HG02798 (cell line): ENCODE data around the gene CC2D2A.
A peak's percentile ranks its signal among the peaks of the same experiment; 100 is the strongest.

ENCODE experiments used
- ATAC-seq: cut with Tn5 transposase; IDR thresholded peaks from one replicate; pipeline ENCODE4 v1.9.1; 2021; ENCODE audit warnings: mild to moderate bottlenecking; ENCODE audit not compliant: unreplicated experiment, poor library complexity

CC2D2A gene

DNA sequence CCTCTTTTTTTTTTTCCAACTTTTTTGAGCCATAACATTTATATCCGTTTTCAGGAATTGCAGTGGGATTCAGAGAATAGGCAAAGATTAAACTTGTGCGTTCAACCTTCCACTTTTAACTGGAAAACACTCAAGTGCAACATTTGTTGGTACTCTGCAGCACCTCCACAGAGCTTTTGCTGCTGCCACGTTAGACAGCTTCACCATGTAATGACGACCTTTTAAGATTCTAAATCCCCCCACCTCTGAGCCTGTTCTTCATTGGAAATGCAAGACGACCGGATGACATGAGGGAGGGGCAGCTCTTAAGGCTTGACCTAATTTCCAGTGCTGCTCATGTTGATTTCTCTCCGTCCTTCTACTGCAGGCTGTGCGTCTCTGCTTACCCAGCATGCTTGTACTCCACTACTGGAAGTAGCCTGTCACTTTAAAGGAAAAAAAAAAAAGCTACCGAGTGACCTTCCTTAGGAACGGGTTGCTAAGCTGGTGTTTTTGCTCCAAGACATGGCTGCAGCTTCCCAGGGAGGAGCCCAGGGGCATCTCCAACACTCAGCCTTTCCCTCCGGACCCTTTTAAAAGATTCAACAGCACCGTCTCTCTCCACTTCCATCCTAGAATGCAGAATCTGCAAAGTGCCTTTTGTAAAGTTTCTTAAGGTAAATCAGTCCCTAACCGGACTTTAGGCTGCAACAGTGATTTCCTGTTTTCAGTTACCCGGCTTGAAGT, at the start of gene CC2D2A:
Gene CC2D2A (plus strand): TSS at position 481 of the 726 bp plus-strand sequence. CDS start 6,051 bp downstream, outside the sequence.
- ATAC-seq: no peak

DNA sequence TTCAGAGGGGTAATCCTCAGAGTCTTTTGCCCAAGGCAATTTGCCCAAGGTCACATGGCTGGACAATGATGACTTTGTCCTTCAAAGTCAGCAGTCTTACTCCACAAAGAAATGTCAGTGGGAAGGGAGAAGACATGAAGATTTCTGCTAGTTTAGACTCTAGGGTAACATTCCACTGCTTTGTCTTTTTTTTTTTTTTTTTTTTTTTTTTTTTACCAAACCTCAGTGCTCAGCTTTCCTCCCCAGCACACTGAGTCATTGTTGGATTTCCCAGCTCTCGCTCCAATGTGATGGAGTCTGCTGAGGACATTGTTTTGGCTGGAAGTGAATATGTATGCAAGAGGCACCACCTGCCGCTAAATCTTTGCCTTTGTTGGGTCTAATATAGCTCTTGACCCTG, 49.0 kb upstream of the CC2D2A start:
- no peak for ATAC-seq

DNA sequence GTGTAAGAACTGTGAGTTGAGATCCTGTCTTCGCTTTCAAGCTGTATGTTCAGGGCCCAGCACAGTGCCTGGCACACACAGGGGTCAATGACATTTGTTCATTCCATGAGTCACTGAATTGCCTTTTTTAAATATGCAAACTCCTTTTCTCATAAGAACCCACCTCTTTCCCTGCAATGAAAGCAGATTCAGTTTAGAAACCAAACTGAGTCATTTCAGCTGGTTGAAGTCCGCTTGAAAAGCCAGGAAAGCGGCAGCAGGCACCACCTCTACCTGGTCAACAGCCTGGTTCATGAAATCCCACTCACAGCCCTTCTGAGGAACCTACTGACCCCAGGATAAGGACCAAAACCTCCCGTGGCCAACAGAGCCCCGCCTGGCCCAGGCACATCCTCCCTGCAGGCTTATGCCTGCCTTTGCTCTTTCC, 46.4 kb upstream of the CC2D2A start:
- no peak for ATAC-seq

DNA sequence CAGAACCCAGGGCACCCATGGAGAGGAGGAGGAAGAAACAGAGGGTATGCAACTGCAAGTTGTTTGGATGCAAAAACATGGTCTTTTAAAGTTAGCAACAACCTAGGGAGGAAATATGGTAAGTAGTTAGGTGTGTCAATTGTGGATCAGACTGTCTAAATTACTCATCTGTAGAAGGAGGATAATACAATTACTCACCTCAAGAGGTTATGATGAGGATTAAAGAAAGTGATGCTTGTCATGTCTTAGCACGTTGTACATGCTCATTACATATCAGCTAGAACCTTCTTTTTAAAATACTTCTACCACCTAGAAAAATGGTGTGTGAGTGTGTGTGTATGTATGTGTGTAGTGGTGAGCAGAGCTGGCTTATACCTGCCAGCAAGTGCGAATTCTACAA, 44.2 kb upstream of the CC2D2A start:
- no peak for ATAC-seq

DNA sequence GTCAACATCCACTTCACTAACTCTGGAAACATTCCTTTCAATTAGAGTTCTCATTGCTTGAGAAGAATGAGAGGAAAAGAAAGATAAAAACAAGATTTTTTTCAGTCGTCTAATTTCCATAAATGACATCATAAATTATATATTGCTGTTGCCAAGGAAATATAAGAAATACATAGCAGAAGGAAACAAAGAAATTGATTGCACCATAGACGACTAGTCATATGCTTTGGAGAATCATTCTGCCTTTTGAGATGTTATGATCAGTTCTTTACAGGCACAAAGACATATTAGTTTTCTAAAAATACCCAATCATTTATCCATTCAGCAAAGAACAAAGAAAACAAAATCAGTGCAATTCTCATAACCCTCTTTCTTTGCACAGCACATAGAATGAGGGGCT, 42.5 kb upstream of the CC2D2A start:
- ATAC-seq: no peak

DNA sequence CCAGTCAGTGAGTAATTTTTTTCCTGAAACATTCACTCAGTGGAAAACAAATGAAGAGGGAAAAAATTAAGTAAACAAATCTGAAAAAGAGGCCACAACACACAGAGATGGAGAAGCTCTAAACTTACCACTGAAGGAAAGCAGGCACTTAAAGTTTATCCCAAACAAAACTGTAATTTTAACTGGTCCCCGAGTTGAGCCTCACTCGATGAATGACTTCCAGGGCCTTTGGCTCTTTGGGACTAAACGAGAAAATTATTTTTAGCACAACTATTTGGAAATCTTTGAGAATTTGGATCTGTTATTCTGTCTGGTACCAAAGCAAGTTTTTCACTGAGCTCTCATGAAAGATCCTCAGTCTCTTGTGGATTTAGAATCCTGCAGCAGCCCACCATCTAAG, 42.0 kb upstream of the CC2D2A start, which contains the start of gene C1QTNF7:
Gene C1QTNF7 (plus strand): TSS at position 333 of the 400 bp plus-strand sequence. CDS start 7,711 bp downstream, outside the sequence.
- ATAC-seq: no peak

DNA sequence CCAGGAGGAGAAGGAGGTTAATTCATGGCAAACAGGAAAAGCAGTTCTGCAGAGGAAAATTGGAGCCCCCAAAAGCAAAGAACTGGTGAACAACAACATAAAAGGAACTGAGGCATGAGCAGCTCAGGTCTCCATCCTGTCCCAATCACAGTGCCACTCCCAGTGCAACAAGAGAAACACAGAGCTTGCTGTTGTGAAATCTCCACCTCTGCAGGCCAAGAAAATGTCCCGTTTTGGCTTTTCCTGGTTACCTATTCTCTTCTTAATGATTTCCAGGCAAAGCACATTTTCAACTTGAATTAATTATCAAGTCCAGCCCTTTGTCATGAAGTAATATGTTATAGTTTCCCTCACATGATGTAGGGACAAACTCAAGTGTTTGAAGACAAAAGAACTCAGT, 41.1 kb upstream of the CC2D2A start:
- no peak for ATAC-seq

DNA sequence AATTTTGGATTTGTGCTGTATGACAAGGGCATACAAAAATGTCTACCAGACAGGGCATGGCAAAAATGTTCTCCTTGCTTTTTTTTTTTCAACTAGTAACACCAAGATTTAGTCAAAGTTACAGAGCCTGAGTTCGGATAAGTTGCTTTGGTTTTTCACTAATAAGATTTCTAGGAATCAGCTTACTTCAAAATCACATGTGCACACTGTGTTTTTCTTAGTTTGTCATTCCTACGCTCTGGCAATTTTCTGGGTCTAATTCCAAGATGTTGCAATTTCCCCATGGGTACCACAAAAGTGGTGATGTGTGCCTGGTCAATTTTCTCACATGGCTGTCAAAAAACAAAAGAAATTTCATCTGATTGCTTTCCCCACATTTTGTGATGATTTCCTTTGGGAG, 35.6 kb upstream of the CC2D2A start:
- no peak for ATAC-seq

DNA sequence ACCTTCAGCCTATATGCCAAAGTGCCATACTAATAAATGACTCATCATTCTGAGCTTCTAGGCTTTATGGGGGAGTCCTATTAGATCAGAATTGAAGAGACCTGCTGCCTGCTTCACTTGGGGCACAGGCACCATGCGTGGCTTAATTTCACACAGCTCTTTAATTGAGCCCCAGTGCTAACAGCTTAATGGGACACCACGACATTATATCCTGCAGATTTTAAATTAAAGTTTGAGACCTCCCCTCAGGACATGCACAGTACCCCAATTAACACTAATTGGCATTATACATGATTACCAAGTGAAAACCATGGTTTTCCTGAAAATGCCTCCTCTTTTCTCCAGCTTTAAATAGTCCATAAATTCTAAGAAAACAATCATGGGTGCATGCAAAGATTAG, 35.0 kb upstream of the CC2D2A start:
- ATAC-seq: no peak

DNA sequence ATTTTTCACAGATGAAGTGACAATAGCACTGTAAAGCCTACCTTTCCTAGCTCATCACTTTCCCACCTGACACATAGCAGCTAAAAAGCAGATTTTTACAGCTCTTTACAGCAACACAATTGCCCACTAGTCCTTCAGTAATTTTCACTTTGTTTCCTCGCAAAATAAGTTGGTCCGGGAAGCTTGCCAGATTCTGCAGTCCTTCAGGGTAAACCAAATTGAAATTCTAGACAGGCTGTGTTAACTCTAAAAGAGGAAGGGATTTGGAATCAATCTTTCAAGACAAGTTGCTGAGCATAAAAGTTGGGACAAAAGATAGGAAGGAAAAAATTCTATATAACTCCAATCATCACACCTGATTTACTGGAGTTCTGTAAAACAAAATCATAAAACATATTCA, 33.2 kb upstream of the CC2D2A start:
- ATAC-seq: no peak

DNA sequence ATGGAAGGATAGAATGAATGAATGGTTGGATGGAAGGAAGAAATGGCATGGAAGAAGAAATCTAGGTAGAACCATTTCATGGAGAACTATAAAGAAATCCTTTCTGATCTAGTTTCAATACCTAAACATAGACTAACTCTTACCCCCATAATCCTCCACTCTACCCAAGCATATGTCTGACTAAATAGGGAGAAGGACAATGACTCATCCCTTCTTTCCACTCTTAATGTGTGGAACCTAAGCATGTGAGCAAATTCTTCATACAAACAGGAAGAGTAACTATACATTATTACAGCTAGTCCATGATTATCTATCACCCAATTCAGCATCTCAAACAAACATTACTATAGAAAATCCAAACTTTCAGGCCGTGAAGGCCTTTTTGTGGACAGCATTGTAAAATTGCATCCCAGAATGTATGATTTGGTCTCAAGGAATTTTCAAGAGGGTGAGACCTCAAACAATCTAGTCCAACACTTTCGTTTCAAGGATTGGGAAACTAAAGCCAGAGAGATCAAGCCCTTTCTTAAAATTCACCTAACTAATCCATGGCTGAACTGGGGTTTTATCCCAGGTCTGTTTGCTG, 30.6 kb upstream of the CC2D2A start:
- ATAC-seq: no peak

DNA sequence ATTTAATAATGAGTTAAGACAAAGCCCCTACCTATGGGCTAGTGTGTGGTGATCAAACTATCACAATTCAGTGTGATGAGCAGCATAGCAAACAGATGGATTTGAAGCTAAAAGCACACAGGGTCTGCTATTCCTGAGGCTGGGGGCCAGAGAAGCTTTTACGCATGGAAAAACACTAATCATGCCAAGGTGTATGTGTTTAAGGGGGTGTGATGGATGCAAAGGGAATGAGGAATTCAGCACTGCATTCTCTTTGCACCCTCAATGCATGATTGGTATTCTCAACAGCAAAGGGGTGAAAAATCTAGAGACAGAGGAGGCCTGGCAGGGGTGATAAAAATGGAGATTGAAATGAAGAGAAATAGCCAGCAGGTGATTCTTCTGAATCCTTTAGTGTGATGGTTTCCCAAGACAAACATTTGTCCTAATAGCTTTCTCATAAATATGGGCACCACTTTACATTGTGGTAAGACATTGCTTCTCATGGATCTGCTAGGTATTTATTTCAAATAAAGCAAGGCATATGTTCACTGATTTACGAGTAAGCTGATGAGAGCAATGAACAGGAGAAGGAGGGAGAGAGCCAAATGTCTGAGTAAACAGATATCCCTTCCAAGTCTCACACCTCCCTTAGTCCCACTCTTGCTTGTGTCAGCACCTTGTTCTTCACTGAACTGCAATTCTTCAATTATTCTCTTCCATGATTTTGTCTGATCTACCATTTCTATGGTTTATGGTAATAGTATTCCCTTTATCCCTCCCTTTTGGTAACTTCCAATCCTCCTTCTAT, 26.1 kb upstream of the CC2D2A start:
- no peak for ATAC-seq

DNA sequence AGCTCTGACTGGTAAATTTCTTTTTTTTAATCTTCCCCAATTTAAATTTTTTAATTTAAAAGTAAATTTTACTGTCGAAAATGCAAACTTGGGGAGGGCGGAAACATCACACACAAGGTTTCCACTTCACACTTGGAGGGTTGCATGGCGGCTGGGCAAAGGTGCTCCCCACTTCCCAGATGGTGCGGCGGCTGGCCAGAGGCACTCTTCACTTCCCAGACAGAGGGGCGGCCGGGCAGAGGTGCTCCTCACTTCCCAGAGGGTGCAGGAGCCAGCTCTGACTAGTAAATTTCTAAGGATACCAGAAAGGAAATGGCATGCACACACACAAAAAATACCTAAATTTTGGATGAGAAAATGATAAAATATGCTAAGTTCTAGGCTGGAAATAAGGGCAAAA, 25.4 kb upstream of the CC2D2A start:
- ATAC-seq: no peak

DNA sequence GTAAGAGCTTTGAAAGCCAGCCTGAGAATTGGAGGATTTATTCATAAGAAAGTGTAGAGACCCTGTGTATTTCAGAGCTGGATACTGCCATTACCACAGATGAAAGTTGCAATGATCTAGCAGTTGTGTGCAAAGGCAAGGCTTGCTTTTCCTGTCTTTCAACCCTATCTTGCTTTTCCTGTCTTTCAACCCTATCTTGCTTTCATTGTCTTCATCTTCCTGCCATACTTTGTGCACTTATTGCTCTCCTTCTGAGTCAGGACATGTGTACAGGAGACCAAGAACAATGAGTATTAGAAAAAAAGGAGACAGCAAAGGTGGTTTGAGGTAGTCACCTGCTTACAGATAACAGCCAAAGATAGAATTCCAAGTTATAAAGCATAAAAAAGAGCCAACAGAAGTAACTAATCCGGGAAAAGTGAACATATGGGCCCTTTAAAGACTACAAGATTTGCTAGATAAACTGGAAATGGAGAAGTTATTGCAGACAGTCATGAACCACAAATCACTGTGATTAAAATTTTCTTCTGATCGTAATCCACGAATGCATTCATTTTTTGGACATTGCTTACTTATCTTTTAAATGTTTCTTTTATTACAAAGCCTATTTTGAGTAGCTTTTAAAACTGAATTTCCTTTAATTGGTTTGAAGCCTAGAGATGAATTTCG, 24.7 kb upstream of the CC2D2A start:
- no peak for ATAC-seq

DNA sequence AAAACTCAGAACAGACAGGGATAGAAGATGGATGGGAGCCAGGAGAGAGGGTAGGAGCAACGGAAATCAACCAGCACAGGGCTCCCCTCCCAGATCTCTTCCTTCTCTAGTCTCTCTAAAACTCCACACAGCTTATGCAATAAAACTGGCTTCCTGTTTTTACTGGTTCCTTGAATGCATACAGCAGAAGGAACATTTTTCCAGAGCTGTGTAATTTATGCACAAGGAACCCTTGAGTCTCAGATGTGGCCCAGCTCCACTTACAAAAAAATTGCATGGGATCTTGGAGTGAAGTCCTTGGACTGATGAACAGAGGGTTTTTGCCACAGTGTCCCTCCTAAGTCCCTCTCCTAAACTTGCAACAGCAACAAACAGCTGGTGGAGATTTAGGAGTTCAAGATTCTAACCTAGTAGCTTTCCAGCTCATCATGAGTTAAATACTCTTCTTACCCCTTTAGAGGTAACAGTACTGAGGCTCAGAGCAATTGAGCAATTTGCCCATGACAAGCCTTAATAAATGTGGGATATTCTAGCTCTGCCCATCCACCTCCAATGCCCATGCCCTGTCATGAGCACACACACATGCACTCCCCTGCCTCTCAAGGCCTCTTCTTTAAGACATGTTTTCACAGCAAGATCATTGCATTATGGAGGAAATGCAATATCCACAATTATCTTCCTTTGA, 18.4 kb upstream of the CC2D2A start:
- ATAC-seq: no peak

DNA sequence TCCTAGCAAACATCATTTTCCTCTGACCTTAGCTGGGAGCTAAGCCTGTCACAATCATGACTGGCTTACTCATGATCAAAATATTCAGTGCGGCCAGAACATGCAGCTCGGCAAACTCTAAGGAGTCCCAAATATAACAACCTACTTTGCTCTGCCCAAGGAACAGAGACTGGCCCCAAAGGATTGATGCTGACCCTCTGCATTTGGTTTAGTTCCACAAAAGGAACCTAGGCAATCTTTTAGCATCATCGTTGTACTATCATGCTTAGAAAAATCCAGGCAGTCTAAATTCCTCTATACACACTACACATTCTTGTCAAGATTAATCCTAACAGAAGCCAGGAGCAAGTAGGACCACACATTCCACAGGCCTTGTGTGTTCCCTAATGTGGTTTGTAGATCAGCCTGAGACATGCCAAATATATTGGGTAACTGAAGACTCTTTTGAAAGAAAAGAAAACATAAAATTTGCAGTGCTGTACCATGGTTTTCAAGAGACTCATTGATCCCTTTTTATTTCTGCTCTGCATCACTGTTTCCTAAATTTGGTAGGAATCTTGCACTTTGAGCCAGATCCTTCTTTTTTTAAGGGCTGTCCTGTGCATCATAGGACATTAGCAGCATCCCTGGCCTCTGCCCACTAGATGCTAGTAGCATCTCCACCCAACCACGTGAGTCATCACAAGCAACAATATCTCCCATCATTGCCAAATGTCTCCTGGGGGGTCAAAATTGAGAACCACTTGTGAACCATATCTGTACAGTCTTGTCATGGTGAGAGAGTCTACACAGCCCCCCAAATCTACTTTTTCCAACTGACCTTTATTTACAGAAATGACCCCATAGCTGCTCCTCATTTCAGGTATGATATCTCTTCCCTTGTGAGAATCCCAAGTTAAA, 17.6 kb upstream of the CC2D2A start:
- ATAC-seq: no peak

DNA sequence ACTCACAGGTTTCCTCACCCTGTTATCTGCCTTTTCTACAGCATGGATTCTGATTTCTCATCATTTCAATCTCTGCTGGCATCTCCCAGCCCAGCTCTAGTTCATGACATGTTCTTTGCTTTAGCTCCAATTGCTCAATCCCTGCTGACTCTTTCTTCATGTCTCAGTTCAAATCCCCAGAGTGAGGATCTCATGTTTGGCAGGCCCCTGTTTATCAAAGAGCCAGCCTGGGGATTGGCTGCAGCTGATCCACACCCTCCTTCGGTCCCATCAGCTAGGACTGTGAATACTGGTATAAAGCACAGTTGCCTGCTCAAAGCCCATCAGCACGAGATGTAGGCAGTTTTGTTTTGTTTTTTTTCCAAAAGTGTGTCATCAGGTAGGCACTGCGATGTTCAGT, 14.4 kb upstream of the CC2D2A start:
- no peak for ATAC-seq

DNA sequence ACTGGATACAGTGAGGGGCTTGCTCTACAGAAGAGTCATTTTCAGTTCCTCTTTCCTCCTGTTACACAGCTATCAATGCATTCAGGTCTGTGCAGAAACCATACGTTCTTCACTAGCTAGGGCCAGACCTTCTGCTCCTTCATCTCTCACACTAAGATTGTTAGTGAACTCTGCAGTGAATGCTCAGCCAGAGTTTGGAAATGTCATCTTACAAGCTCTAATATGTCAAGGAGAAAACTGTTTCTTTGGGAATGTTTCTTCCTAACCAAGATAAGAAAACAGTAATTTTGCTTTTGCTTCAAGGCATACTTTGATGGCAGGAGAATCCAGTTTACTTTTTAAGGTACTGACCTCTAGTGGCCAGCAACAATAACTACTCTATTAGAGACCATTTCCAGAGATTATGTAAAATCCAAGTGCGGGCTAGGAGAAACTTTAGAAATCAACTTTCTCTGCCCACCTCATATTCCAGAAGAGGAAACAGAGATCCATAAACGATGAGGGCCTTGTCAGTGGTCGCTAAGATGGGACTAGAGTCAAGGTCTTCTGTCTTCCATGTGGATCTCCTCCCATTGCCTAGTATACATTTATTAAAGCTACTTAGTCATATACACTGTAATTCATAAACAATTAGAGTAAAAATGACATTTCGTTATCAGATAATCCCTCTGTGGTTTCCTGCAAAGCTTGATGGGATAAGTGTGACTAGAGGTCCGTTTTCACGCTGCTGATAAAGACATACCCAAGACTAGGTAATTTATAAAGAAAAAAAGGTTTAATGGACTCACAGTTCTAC, 12.1 kb upstream of the CC2D2A start:
- ATAC-seq: peak; percentile 91
